ENCODE data around the gene AHNAK.

- TF ChIP-seq CTCF (IDR thresholded peaks at IDR 0.05 in 4 of 5, conservative IDR thresholded peaks at IDR 0.05 in 1 of 5), result no peak
- no peak for TF ChIP-seq POLR2A (IDR thresholded peaks at IDR 0.05)
Measured at GRCh38 chr11:62514151-62514550, 32.5 kb downstream of the AHNAK start.
